Measurements from ENCODE around the gene NUP98. TPM values are rescaled to one million over a fixed set of nuclear protein-coding genes. Genes with fewer than 3 reads are reported as not detected.

Gene NUP98
- total RNA-seq, 4 donors from 2014 or later = 65.2 to 128 (median 102) TPM

GRCh38 chr11:3764266-3764665 is 33.1 kb downstream of the NUP98 start:
- ATAC-seq (no peak), DNase-seq (no peak)
- Histone ChIP-seq H3K4me3 (no peak overlapping the region), H3K27me3 (no peaks in the 10 kb centered on the region), H3K36me3 (peaks cover 7 to 100% of the 10 kb centered on the region in 2 donors), H3K9me3 (no peaks in the 10 kb centered on the region), H3K4me1 (no peaks in the 10 kb centered on the region), H3K27ac (no peak overlapping the region)
- intact Hi-C loops (cut with DNase I; ENCODE audit: low total_unique reads) = loop anchor here (5.0 kb wide), 1 partner anchor 37 kb away; no protein-coding TSS in a partner anchor
- no peak for TF ChIP-seq POLR2A (IDR thresholded peaks at IDR 0.05)
- no peak for TF ChIP-seq CTCF (IDR thresholded peaks at IDR 0.05 in 4 of 5, conservative IDR thresholded peaks at IDR 0.05 in 1 of 5)
- in situ Hi-C loops (cut with MboI; ENCODE audit: low sequenced_read_pairs in 4 of 4) = no loop called here

GRCh38 chr11:3755151-3755550 is 42.2 kb downstream of the NUP98 start:
- TF ChIP-seq POLR2A (IDR thresholded peaks at IDR 0.05) (no peak), CTCF (IDR thresholded peaks at IDR 0.05 in 4 of 5, conservative IDR thresholded peaks at IDR 0.05 in 1 of 5) (no peak)
- H3K4me3 ChIP-seq = no peak overlapping the region
- in situ Hi-C loops (cut with MboI; ENCODE audit: low sequenced_read_pairs in 4 of 4) = no loop called here
- no peaks in the 10 kb centered on the region for H3K4me1 ChIP-seq
- ATAC-seq = no peak
- peaks cover 0 to 92% of the 10 kb centered on the region in 2 donors for H3K36me3 ChIP-seq
- no peak overlapping the region for H3K27ac ChIP-seq
- no peaks in the 10 kb centered on the region for H3K9me3 ChIP-seq
- no peaks in the 10 kb centered on the region for H3K27me3 ChIP-seq
- no peak for DNase-seq
- intact Hi-C loops (cut with DNase I; ENCODE audit: low total_unique reads) = no loop called here

- TF ChIP-seq CTCF (IDR thresholded peaks at IDR 0.05 in 4 of 5, conservative IDR thresholded peaks at IDR 0.05 in 1 of 5) = no peak
- TF ChIP-seq POLR2A (IDR thresholded peaks at IDR 0.05) = no peak
- intact Hi-C loops (cut with DNase I; ENCODE audit: low total_unique reads) (no loop called here), in situ Hi-C loops (cut with MboI; ENCODE audit: low sequenced_read_pairs in 4 of 4) (no loop called here)
- ATAC-seq (no peak), DNase-seq (no peak)
- H3K4me3 ChIP-seq = no peak overlapping the region
- no peak overlapping the region for H3K27ac ChIP-seq
- no peaks in the 10 kb centered on the region for H3K9me3 ChIP-seq
- no peaks in the 10 kb centered on the region for H3K4me1 ChIP-seq
- H3K27me3 ChIP-seq = no peaks in the 10 kb centered on the region
- peaks cover 0 to 85% of the 10 kb centered on the region in 2 donors for H3K36me3 ChIP-seq
These were observed 44.2 kb downstream of the NUP98 start for GRCh38 chr11:3753110-3753509.

- H3K4me3 ChIP-seq = no peak overlapping the region
- no peaks in the 10 kb centered on the region for H3K9me3 ChIP-seq
- no peaks in the 10 kb centered on the region for H3K27me3 ChIP-seq
- no peak for TF ChIP-seq CTCF (IDR thresholded peaks at IDR 0.05 in 4 of 5, conservative IDR thresholded peaks at IDR 0.05 in 1 of 5)
- TF ChIP-seq POLR2A (IDR thresholded peaks at IDR 0.05) = no peak
- DNase-seq (no peak), ATAC-seq (peak; percentile 36 to 53)
- in situ Hi-C loops (cut with MboI; ENCODE audit: low sequenced_read_pairs in 4 of 4) = no loop called here
- peaks cover 4 to 90% of the 10 kb centered on the region in 2 donors for H3K36me3 ChIP-seq
- no peaks in the 10 kb centered on the region for H3K4me1 ChIP-seq
- intact Hi-C loops (cut with DNase I; ENCODE audit: low total_unique reads) = no loop called here
- H3K27ac ChIP-seq = no peak overlapping the region
These were observed 49.6 kb downstream of the NUP98 start for GRCh38 chr11:3747704-3748103.

- intact Hi-C loops (cut with DNase I; ENCODE audit: low total_unique reads) = no loop called here
- Histone ChIP-seq H3K36me3 (peaks cover 4 to 89% of the 10 kb centered on the region in 2 donors), H3K4me1 (no peaks in the 10 kb centered on the region), H3K4me3 (no peak overlapping the region), H3K27me3 (no peaks in the 10 kb centered on the region), H3K9me3 (no peaks in the 10 kb centered on the region), H3K27ac (no peak overlapping the region)
- TF ChIP-seq CTCF (IDR thresholded peaks at IDR 0.05 in 4 of 5, conservative IDR thresholded peaks at IDR 0.05 in 1 of 5) (no peak), POLR2A (IDR thresholded peaks at IDR 0.05) (no peak)
- ATAC-seq = no peak
- no peak for DNase-seq
- in situ Hi-C loops (cut with MboI; ENCODE audit: low sequenced_read_pairs in 4 of 4) = no loop called here
These were observed 52.2 kb downstream of the NUP98 start for GRCh38 chr11:3745161-3745560.

Measured in gastrocnemius medialis (tissue), 4 donors.